ENCODE measurements around the gene EPC2. TPM values are rescaled to one million over a fixed set of nuclear protein-coding genes. Genes with fewer than 3 reads are reported as not detected.

Gene EPC2
- total RNA-seq, 4 donors from 2014 or later, result 13.1 to 21.8 (median 14.6) TPM

DNA sequence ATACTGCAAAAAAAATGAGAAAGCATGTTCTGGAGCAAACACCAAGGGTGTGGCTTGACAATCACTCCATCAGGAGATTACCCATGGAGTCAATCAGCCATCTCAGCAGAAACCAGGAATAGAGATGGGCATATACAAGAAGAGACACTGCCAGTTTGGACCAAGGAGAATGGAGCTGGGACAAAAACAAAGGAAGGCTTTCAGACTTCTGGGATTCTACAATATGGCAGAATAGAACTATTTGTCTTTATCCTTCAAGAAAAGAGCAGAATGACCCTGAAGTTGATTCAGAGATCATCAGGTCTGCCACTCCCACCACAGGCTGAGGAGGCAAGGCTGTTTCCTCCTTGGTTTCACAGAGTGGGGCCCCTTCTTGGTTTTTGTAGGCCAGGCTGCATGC lies 182.2 kb downstream of the EPC2 start:
- TF ChIP-seq POLR2A (IDR thresholded peaks at IDR 0.05), result no peak
- TF ChIP-seq, protein P1, sequence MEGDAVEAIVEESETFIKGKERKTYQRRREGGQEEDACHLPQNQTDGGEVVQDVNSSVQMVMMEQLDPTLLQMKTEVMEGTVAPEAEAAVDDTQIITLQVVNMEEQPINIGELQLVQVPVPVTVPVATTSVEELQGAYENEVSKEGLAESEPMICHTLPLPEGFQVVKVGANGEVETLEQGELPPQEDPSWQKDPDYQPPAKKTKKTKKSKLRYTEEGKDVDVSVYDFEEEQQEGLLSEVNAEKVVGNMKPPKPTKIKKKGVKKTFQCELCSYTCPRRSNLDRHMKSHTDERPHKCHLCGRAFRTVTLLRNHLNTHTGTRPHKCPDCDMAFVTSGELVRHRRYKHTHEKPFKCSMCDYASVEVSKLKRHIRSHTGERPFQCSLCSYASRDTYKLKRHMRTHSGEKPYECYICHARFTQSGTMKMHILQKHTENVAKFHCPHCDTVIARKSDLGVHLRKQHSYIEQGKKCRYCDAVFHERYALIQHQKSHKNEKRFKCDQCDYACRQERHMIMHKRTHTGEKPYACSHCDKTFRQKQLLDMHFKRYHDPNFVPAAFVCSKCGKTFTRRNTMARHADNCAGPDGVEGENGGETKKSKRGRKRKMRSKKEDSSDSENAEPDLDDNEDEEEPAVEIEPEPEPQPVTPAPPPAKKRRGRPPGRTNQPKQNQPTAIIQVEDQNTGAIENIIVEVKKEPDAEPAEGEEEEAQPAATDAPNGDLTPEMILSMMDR (IDR thresholded peaks at IDR 0.05 in 4 of 5, conservative IDR thresholded peaks at IDR 0.05 in 1 of 5), result no peak
- no peak overlapping the region for H3K27ac ChIP-seq
- intact Hi-C loops (cut with DNase I; ENCODE audit: low total_unique reads), result no loop called here
- no peaks in the 10 kb centered on the region for H3K9me3 ChIP-seq
- no peaks in the 10 kb centered on the region for H3K27me3 ChIP-seq
- in situ Hi-C loops (cut with MboI; ENCODE audit: low sequenced_read_pairs in 4 of 4), result no loop called here
- DNase-seq, result no peak
- H3K4me1 ChIP-seq, result no peaks in the 10 kb centered on the region
- ATAC-seq, result no peak
- no peak overlapping the region for H3K4me3 ChIP-seq
- no peaks in the 10 kb centered on the region for H3K36me3 ChIP-seq

DNA sequence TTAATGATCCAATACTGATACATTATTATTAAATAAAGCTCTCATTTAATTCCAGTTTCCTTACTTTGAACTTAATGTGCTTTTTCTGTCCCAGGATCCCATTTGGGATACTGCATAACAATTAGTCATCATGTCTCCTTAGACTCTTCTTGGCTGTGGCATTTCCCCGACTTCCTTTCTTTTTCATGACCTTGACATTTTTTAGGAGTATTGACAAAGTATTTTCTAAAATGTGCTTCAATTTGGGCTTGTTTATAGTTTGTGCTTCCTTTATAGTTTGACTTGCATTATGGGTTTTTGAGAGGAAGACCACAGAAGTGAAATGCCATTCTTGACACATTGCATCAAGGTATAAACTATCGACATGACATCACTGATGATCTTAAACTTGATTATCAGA lies 184.4 kb downstream of the EPC2 start:
- no peak for DNase-seq
- H3K4me1 ChIP-seq, result no peaks in the 10 kb centered on the region
- no peak overlapping the region for H3K4me3 ChIP-seq
- intact Hi-C loops (cut with DNase I; ENCODE audit: low total_unique reads), result no loop called here
- no peaks in the 10 kb centered on the region for H3K27me3 ChIP-seq
- TF ChIP-seq, protein P1 (IDR thresholded peaks at IDR 0.05 in 4 of 5, conservative IDR thresholded peaks at IDR 0.05 in 1 of 5), result no peak
- TF ChIP-seq POLR2A (IDR thresholded peaks at IDR 0.05), result no peak
- no peaks in the 10 kb centered on the region for H3K36me3 ChIP-seq
- no peaks in the 10 kb centered on the region for H3K9me3 ChIP-seq
- no peak overlapping the region for H3K27ac ChIP-seq
- in situ Hi-C loops (cut with MboI; ENCODE audit: low sequenced_read_pairs in 4 of 4), result no loop called here
- no peak for ATAC-seq

GRCh38 chr2:148829618-148830017 lies 185.1 kb downstream of the EPC2 start:
- Histone ChIP-seq H3K36me3 (no peaks in the 10 kb centered on the region), H3K4me3 (no peak overlapping the region), H3K27me3 (no peaks in the 10 kb centered on the region), H3K9me3 (no peaks in the 10 kb centered on the region), H3K4me1 (no peaks in the 10 kb centered on the region), H3K27ac (no peak overlapping the region)
- ATAC-seq (no peak), DNase-seq (no peak)
- intact Hi-C loops (cut with DNase I; ENCODE audit: low total_unique reads) (no loop called here), in situ Hi-C loops (cut with MboI; ENCODE audit: low sequenced_read_pairs in 4 of 4) (no loop called here)
- TF ChIP-seq POLR2A (IDR thresholded peaks at IDR 0.05), result no peak
- TF ChIP-seq, protein P1 (IDR thresholded peaks at IDR 0.05 in 4 of 5, conservative IDR thresholded peaks at IDR 0.05 in 1 of 5), result no peak

DNA sequence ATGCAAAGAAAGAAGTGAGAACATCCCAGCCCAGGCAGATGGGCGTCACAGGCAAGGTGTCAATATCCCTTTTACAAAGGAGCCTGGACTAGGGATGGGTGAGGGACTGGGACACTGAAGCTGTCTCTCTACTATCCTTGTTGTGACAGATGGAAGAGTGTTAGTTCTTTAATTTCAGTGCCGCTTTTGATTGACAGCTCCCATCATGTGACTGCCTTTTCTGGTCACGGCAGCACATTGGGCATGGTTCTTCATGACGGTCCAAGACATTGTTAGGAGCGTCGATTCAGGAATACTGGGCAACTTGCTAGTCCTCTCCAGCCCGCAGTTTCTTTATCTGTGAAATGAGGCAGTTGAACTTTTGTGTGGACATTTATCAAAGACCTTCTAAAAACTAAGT lies 188.1 kb downstream of the EPC2 start:
- DNase-seq (no peak), ATAC-seq (no peak)
- Histone ChIP-seq H3K4me1 (no peaks in the 10 kb centered on the region), H3K27ac (no peak overlapping the region), H3K9me3 (no peaks in the 10 kb centered on the region), H3K4me3 (no peak overlapping the region), H3K36me3 (no peaks in the 10 kb centered on the region), H3K27me3 (no peaks in the 10 kb centered on the region)
- intact Hi-C loops (cut with DNase I; ENCODE audit: low total_unique reads) (no loop called here), in situ Hi-C loops (cut with MboI; ENCODE audit: low sequenced_read_pairs in 4 of 4) (no loop called here)
- TF ChIP-seq, protein P1 (IDR thresholded peaks at IDR 0.05 in 4 of 5, conservative IDR thresholded peaks at IDR 0.05 in 1 of 5), result no peak
- TF ChIP-seq POLR2A (IDR thresholded peaks at IDR 0.05), result no peak

Other genes with a start within 250 kb of the EPC2 start
- 1 to 10 TPM in 3 of 4 donors, under 1 TPM in 1; 0.51 to 2.8 (median 2.0) TPM for gene KIF5C, start 230.5 kb downstream of the EPC2 start, total RNA-seq